Loucy (cell line): ENCODE measurements around the gene FLVCR2.

ENCODE experiments used
- EZH2phosphoT487 ChIP-seq: fragments of 200-600 bp; IDR thresholded peaks from 2 replicates; pipeline ENCODE4 v1.6.1; 2018; ENCODE audit warnings: antibody characterized with exemption, mild to moderate bottlenecking, moderate library complexity, borderline replicate concordance
- TF ChIP-seq, protein P1 (sequence below): fragments of 200-600 bp; sonication (generic); conservative IDR thresholded peaks from 2 replicates; pipeline ENCODE4 v1.5.1; 2014; ENCODE audit warnings: mild to moderate bottlenecking, antibody characterized with exemption, low read length

- TF ChIP-seq, protein P1, sequence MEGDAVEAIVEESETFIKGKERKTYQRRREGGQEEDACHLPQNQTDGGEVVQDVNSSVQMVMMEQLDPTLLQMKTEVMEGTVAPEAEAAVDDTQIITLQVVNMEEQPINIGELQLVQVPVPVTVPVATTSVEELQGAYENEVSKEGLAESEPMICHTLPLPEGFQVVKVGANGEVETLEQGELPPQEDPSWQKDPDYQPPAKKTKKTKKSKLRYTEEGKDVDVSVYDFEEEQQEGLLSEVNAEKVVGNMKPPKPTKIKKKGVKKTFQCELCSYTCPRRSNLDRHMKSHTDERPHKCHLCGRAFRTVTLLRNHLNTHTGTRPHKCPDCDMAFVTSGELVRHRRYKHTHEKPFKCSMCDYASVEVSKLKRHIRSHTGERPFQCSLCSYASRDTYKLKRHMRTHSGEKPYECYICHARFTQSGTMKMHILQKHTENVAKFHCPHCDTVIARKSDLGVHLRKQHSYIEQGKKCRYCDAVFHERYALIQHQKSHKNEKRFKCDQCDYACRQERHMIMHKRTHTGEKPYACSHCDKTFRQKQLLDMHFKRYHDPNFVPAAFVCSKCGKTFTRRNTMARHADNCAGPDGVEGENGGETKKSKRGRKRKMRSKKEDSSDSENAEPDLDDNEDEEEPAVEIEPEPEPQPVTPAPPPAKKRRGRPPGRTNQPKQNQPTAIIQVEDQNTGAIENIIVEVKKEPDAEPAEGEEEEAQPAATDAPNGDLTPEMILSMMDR: no peak
- no peak for TF ChIP-seq EZH2phosphoT487
Measured at GRCh38 chr14:75578102-75578785, at the start of gene FLVCR2.
